ENCODE results near the gene SLC19A1. TPM values are rescaled to one million over a fixed set of nuclear protein-coding genes. Genes with fewer than 3 reads are reported as not detected.

SLC19A1 gene
- total RNA-seq, 4 donors from 2014 or later = 1.8 to 9.6 (median 2.1) TPM

- TF ChIP-seq CTCF (IDR thresholded peaks at IDR 0.05 in 4 of 5, conservative IDR thresholded peaks at IDR 0.05 in 1 of 5) (no peak), POLR2A (IDR thresholded peaks at IDR 0.05) (no peak)
- intact Hi-C loops (cut with DNase I; ENCODE audit: low total_unique reads) (no loop called here), in situ Hi-C loops (cut with MboI; ENCODE audit: low sequenced_read_pairs in 4 of 4) (no loop called here)
- Histone ChIP-seq H3K9me3 (no peaks in the 10 kb centered on the region), H3K36me3 (no peaks in the 10 kb centered on the region), H3K4me1 (no peaks in the 10 kb centered on the region), H3K27ac (no peak overlapping the region), H3K27me3 (no peaks in the 10 kb centered on the region), H3K4me3 (no peak overlapping the region)
- no peak for DNase-seq
- ATAC-seq = no peak
These were observed 55.0 kb downstream of the SLC19A1 start for GRCh38 chr21:45487161-45487806.

GRCh38 chr21:45486443-45487160, 55.6 kb downstream of the SLC19A1 start:
- ATAC-seq (no peak), DNase-seq (no peak)
- Histone ChIP-seq H3K36me3 (no peaks in the 10 kb centered on the region), H3K27me3 (no peaks in the 10 kb centered on the region), H3K9me3 (no peaks in the 10 kb centered on the region), H3K27ac (no peak overlapping the region), H3K4me1 (no peaks in the 10 kb centered on the region), H3K4me3 (no peak overlapping the region)
- intact Hi-C loops (cut with DNase I; ENCODE audit: low total_unique reads) (no loop called here), in situ Hi-C loops (cut with MboI; ENCODE audit: low sequenced_read_pairs in 4 of 4) (no loop called here)
- no peak for TF ChIP-seq CTCF (IDR thresholded peaks at IDR 0.05 in 4 of 5, conservative IDR thresholded peaks at IDR 0.05 in 1 of 5)
- no peak for TF ChIP-seq POLR2A (IDR thresholded peaks at IDR 0.05)

- Histone ChIP-seq H3K27ac (no peak overlapping the region), H3K4me1 (no peaks in the 10 kb centered on the region), H3K27me3 (no peaks in the 10 kb centered on the region), H3K36me3 (no peaks in the 10 kb centered on the region), H3K9me3 (no peaks in the 10 kb centered on the region), H3K4me3 (no peak overlapping the region)
- in situ Hi-C loops (cut with MboI; ENCODE audit: low sequenced_read_pairs in 4 of 4) = no loop called here
- ATAC-seq (no peak), DNase-seq (no peak)
- TF ChIP-seq POLR2A (IDR thresholded peaks at IDR 0.05) (no peak), CTCF (IDR thresholded peaks at IDR 0.05 in 4 of 5, conservative IDR thresholded peaks at IDR 0.05 in 1 of 5) (no peak)
- intact Hi-C loops (cut with DNase I; ENCODE audit: low total_unique reads) = no loop called here
These were observed 56.4 kb downstream of the SLC19A1 start for GRCh38 chr21:45485686-45486442.

GRCh38 chr21:45484318-45484717, 57.9 kb downstream of the SLC19A1 start:
- no peak overlapping the region for H3K4me3 ChIP-seq
- H3K36me3 ChIP-seq = no peaks in the 10 kb centered on the region
- no peak for TF ChIP-seq POLR2A (IDR thresholded peaks at IDR 0.05)
- TF ChIP-seq CTCF (IDR thresholded peaks at IDR 0.05 in 4 of 5, conservative IDR thresholded peaks at IDR 0.05 in 1 of 5) = no peak
- no peak for ATAC-seq
- intact Hi-C loops (cut with DNase I; ENCODE audit: low total_unique reads) (no loop called here), in situ Hi-C loops (cut with MboI; ENCODE audit: low sequenced_read_pairs in 4 of 4) (no loop called here)
- H3K27ac ChIP-seq = no peak overlapping the region
- H3K27me3 ChIP-seq = no peaks in the 10 kb centered on the region
- H3K9me3 ChIP-seq = no peaks in the 10 kb centered on the region
- DNase-seq = no peak
- H3K4me1 ChIP-seq = no peaks in the 10 kb centered on the region
